Germinal center (tissue), 1 donor: ENCODE data around the gene CBLC.

Experiments
- DNase-seq: peaks from one replicate; pipeline ENCODE4 v3.0.0; 2012; ENCODE audit warnings: mixed read lengths, low spot score

Gene CBLC

GRCh38 chr19:44799627-44800346, 22.1 kb downstream of the CBLC start:
- DNase-seq: no peak

GRCh38 chr19:44800461-44800860, 22.8 kb downstream of the CBLC start:
- DNase-seq: peak; percentile 90

DNA sequence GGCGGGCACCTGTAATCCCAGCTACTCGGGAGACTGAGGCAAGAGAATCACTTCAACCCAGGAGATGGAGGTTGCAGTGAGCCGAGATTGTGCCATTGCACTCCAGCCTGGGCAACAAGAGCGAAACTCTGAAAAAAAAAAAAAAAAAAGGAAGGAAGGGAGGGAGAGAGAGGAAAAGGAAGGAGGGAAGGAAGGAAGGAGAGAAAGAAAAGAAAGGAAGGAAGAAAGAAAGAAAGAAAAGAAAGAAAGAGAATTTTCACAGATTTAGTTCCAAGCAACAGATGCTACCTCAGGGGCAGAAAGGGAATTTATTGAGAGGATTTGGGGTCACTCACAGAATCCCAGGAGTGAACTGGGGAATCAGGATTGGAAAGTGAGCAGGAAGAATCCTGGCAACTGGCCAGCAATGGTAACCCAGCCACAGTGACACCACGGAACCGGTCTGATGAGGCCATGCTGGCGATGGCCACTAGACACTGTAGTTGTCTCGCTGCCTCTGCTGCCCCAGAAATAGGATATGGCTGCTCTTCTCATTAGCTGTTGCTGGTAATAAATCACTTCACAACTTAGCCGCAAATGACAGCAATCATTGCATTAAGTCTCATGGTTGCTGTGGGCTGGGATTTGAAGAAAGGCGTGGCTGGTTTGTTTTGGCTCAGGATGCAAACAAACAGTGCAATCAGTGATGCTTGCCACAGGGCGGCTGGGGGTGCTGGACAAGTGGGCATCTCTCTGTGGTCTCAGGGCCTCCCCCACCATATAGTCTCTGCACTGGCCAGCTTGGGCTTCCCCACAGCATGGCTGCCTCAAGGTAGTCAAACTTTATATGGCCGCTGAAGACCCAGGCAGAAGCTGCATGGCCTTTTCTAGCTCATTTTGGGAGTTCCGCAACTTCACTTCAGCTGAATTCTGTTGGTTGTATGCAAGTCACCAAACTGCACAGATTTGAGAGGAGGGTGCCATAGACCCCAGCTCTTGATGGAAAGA, 26.0 kb downstream of the CBLC start:
- DNase-seq: no peak

DNA sequence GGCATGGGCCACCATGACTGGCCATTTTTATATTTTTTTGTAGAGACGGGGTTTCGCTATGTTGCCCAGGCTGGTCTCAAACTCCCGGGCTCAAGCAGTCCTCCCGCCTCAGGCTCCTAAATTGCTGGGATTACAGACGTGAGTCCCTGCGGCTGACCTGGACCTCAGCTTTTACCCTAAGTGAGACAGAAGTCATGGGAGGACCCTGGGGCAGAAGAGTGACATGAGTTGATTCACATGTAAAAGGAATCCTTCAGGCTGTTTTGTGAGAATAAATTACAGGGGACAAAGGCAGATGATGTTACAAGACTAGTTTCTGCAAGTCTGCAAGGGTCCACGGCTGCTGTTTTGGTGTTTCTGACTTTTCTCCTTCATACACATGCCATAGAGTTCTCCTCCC, 28.6 kb downstream of the CBLC start:
- no peak for DNase-seq

GRCh38 chr19:44807162-44807561, 29.5 kb downstream of the CBLC start:
- no peak for DNase-seq

DNA sequence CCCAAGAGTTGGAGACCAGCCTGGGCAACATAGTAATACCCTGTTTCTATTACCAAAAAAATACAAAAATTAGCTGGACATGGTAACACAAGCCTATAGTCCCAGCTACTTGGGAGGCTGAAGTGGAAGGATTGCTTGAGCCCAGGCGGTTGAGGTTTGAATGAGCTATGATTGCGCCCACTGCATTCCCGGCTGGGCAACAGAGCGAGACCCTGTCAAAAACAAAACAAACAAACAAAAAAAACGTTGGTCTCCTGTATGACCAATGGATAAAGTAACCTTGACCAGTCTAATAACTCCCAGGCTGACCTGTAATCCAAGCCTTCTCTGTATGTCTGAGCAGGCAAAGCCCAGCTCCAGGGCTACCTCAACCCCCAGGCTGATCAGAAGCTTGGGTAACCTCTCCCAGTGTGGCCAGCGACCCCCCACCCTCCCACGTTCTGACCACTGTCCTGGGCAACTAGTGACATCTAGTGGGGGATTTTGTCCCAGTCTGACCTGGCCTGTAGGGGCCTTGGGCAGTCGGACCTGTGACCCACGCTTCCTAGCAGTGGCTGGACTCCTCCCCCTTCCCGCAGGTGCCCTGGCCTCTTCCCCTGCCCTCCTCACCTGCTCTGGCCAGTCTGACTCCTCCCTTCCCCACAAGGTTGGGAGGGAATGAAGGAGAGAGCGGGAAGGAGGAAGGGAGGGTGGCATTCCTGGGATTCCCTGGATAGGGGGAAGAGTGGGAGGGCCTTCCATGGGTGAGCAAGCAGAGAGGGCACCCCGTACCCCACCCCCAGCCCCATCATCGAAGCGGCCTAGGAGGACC, 30.2 kb downstream of the CBLC start:
- DNase-seq: no peak

DNA sequence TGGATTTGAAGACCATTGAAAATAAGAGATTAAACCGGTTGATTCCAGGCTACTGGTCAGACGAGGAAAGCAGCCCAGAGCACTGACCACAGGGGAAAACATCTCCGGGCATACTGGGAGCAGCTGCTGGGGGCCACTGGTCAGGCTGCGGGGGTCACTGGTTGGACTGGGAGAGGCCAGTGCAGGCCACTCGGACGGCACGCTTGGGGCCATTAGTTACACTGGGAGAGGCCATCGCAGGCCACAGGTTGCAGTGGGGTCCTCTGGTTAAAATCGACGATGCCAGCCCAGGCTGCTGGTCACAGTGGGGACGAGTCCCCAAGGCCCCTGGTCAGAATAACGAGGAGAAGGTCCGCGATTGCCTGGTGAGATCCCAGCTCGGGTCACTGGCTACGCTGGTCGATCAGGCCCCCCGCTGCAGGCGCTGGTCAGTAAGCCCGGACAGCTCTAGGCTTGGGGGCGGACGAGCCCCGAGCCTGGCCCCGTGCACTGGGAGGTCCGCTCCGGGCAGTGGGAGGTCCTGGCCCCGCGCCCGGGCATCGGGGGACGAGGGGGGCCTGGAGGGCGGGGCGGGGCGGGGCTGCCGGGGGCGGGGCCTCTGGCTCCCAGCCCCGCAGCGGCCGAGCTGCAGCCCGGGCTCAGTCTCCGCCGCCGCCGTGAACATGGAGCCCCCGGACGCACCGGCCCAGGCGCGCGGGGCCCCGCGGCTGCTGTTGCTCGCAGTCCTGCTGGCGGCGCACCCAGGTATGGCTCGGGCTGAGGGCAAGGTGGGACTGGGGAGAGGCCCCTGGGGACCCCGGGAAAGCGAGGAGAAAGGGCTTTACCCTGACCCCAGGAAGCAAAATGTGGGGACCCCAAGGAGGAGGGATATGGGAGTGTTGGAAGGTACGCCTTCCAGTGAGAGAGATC, 31.0 kb downstream of the CBLC start, which contains the start of gene BCAM:
Gene BCAM, plus strand, starts transcription at position 641 of the 909 bp plus-strand sequence. Its CDS starts 22 bp downstream, at position 663.
- DNase-seq: peak; percentile 54

DNA sequence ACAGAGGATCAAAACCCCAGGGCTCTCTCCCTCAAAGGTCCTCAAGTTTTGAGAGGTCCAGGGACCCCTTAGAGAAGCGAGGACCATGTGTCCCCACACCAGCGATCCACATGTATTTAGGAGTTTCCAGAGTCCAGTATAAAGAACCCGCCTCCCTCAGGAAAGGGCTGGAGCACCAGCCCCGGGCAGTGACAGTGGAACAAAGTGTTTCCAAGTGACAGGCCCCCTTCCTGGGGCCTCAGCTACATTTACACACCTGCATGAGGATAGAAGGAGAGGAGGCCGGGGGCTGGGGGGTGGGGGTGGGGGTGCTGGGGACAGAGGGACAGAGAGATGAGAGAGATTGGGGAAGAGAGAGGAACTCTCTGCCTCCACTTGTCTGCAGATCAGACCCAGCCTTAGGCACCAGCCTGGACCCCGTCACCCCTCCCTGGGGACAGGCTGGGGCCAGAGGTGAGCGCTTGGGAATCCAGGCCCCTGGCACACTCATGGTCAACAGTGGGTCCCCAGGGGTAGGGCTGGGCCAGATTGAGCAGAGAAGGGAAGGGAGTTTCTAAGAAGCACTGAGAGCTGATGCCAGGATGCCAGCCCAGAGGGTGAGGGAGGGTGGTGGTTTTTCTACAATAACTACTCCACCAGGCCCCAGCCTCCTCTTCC, 32.0 kb downstream of the CBLC start:
- no peak for DNase-seq

DNA sequence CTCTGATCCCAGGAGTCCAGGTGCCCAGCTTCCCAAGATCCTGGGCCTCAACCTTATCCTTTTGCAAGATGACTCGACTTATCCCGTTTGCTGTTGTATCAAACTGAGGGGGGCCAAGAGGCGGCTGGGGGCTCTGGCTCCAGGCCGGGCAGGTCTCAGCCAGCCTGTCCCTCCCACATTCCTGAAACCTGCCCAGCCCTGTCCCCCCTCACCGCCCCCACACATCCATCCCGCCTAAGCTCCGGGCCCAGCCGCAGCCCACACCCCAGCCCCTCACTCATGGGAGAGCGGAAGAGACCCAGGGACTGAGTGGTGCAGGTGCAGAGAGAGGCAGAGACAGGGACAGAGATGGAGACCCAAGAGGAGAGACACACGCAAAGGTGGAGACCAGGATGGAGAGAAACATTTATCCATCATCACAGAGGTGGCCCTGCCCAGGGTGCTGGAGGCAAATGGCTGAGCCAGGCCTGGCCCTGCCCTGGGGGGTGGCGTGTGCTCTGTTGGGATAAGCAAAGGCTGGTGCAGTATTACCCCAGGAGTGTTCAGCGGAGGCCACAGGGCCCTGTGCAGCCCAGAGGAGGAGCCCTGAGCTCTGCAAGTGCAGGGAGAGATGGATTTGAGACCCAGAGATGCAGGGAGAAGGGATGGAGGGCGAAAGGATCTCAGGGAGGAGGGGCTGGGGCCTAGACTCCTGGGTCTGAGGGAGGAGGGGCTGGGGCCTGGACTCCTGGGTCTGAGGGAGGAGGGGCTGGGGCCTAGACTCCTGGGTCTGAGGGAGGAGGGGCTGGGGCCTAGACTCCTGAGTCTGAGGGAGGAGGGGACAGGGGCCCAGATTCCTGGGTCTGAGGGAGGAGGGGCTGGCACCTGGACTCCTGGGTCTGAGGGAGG, 32.8 kb downstream of the CBLC start:
- DNase-seq: no peak

DNA sequence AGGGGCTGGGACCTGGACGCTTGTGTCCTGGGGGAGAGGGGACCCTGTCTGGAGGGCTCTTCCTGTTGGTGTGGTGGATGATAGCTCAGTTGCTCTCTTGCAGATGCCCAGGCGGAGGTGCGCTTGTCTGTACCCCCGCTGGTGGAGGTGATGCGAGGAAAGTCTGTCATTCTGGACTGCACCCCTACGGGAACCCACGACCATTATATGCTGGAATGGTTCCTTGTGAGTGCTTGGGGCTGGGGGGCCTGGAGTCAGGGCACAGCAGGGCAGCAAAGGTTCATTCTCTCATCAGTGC, 33.4 kb downstream of the CBLC start:
- no peak for DNase-seq

DNA sequence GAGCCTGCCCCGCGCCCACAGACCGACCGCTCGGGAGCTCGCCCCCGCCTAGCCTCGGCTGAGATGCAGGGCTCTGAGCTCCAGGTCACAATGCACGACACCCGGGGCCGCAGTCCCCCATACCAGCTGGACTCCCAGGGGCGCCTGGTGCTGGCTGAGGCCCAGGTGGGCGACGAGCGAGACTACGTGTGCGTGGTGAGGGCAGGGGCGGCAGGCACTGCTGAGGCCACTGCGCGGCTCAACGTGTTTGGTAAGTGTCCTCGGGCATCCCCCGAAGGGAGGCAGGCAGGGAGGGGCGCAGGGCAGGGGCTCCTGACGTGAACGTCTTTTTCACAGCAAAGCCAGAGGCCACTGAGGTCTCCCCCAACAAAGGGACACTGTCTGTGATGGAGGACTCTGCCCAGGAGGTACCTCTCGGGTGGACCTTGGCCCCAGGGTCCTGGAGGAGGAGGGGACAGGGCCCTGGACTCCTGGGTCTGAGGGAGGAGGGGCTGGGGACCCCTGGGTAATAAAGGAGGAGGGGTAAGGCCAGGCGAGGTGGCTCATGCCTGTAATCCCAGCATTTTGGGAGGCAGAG, 34.5 kb downstream of the CBLC start:
- no peak for DNase-seq

DNA sequence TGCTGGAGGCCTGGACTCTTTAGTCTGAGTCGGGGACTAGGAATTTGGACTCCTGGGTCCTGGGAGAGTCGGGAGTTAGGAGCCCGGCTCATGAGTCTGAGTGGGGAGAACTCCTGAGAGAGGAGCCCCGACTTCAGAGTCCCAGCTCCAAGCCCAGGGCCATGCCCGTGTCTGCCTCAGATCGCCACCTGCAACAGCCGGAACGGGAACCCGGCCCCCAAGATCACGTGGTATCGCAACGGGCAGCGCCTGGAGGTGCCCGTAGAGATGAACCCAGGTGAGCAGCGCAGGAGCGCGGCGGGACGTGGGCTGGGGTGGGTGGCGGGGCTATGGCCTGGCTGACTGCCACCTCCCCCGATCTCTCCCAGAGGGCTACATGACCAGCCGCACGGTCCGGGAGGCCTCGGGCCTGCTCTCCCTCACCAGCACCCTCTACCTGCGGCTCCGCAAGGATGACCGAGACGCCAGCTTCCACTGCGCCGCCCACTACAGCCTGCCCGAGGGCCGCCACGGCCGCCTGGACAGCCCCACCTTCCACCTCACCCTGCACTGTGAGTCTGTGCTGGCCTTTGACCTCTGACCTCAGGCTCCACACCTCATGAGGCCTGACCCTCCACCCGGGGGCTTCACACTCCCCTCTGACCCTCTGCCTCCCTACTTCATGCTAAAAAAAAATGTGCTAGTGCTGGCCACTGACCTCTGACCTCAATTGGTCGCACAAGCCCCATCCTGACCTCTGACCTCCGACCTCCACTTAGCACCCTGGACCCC, 35.6 kb downstream of the CBLC start:
- no peak for DNase-seq

GRCh38 chr19:44813841-44814470, 36.3 kb downstream of the CBLC start:
- DNase-seq: no peak

- DNase-seq: no peak
Observed at GRCh38 chr19:44814517-44814916, 36.8 kb downstream of the CBLC start.

DNA sequence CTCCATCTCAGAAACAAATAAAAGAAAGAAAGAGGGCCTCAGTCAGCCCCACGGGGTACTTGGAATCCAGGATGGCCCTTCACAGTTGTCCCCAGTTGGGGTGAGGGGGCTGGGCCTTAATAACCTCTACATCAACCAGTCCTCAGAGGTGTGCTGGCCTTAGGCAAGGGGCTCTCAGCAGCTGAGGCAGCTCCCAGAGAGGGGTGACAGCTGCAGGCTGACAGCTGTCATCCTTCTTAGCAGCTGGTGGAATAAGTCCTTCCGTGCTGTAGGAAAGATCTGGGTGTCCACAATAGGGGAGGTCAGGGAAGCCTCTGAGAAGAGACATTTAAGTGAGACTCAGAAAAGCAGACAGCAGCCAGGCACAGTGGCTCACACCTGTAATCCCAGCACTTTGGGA, 38.6 kb downstream of the CBLC start:
- no peak for DNase-seq

DNA sequence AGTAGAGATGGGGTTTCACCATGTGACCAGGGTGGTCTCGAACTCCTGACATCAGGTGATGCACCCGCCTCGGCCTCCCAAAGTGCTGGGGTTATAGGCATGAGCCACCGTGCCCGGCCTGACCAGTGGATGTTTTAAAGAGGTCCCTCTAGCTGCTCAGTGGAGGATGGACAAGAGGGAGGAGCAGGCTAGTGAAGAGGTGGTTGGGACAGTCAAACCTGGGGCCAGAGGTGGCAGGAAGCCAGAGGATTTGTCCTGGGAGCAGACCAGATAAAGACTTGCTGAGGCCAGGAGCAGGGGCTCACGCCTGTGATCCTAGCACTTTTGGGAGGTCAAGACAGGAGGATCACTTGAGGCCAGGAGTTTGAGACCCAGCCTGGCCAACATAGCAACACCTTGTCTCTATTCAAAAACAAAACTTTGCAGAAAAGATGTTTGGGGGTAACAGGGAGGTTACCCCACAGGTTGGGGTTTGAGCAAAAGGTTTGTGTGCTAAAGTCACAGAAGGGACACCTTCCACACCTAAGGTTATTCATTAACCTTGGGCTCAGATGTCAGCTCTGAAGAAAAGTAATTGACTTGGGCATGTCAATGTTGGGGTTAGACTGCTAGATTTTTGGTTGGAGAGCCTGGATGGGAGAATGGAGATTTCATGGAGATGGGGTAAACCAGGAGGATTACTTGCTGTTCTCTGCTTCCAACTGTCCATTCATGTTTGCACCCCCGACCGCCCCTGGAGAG, 40.2 kb downstream of the CBLC start:
- no peak for DNase-seq

- DNase-seq: no peak
Observed at GRCh38 chr19:44818466-44819031, 40.9 kb downstream of the CBLC start.
